ENCODE data around the gene TAF1A.

Gene TAF1A

DNA sequence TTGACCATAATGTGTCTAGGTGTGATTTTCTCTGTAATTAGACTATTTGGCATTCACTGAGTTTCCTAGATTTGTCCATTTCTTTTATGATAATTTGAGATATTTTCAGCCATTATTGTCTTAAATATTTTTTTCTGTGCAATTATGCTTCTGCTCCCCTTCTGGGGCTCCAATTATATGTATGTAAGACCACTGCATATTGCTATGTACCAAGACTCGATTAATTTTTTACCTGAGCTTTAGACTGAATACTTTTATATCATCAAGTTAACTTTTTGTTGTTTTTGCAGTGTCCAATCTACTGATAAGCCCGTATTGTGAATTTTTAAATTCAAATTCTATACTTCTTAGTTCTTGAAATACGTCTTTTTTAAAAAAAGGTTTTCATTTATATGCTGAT is 5.1 kb upstream of the TAF1A start:
- TF ChIP-seq, protein P1, sequence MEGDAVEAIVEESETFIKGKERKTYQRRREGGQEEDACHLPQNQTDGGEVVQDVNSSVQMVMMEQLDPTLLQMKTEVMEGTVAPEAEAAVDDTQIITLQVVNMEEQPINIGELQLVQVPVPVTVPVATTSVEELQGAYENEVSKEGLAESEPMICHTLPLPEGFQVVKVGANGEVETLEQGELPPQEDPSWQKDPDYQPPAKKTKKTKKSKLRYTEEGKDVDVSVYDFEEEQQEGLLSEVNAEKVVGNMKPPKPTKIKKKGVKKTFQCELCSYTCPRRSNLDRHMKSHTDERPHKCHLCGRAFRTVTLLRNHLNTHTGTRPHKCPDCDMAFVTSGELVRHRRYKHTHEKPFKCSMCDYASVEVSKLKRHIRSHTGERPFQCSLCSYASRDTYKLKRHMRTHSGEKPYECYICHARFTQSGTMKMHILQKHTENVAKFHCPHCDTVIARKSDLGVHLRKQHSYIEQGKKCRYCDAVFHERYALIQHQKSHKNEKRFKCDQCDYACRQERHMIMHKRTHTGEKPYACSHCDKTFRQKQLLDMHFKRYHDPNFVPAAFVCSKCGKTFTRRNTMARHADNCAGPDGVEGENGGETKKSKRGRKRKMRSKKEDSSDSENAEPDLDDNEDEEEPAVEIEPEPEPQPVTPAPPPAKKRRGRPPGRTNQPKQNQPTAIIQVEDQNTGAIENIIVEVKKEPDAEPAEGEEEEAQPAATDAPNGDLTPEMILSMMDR (conservative IDR thresholded peaks at IDR 0.05), result no peak
- no peak overlapping the region for H3K27ac ChIP-seq

GRCh38 chr1:222592171-222592570 is 2.4 kb upstream of the TAF1A start:
- TF ChIP-seq, protein P1 (conservative IDR thresholded peaks at IDR 0.05), result no peak

GRCh38 chr1:222588135-222588534 is 1.6 kb downstream of the TAF1A start:
- H3K27ac ChIP-seq, result no peak overlapping the region
- TF ChIP-seq, protein P1 (conservative IDR thresholded peaks at IDR 0.05), result no peak

More at GRCh38 chr1:222592171-222592570, 2.4 kb upstream of the TAF1A start:
- H3K27ac ChIP-seq, result no peak overlapping the region

GRCh38 chr1:222586842-222587241 is 2.9 kb downstream of the TAF1A start:
- TF ChIP-seq, protein P1 (conservative IDR thresholded peaks at IDR 0.05), result no peak
- H3K27ac ChIP-seq, result no peak overlapping the region

DNA sequence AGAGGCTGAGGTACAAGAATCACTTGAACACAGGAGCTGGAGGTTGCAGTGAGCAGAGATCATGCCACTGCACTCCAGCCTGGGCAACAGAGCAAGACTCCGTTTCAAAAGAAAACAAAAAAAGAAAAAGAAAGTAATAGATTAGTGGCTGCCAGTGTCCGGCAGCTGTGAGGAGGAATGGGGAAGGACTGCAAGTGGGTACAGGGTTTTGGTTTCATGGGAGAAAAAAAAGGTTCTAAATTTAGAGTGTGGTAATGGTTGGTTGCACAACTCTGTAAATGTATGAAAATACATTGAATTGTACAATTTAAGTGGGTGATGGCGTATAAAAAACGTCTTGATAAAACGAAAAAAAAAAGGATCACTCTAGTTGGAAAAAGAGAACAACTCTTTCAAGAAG is 6.7 kb downstream of the TAF1A start:
- TF ChIP-seq, protein P1 (conservative IDR thresholded peaks at IDR 0.05), result no peak
- no peak overlapping the region for H3K27ac ChIP-seq

- 0 out of 2 replicates have a peak overlapping the region, but pooled peaks have one; percentile 13 for H3K27ac ChIP-seq
- TF ChIP-seq, protein P1 (conservative IDR thresholded peaks at IDR 0.05), result no peak
Measured at GRCh38 chr1:222582099-222582774, 7.5 kb downstream of the TAF1A start.

GRCh38 chr1:222579316-222579715 is 10.4 kb downstream of the TAF1A start:
- no peak overlapping the region for H3K27ac ChIP-seq
- TF ChIP-seq, protein P1 (conservative IDR thresholded peaks at IDR 0.05), result no peak

Measured in VCaP (cell line).